HG03045 (cell line): ENCODE data around the gene KRT76.

Source experiments
- ATAC-seq: cut with Tn5 transposase; IDR thresholded peaks from one replicate; pipeline ENCODE4 v1.9.1; 2021; ENCODE audit warnings: mild to moderate bottlenecking, moderate library complexity; ENCODE audit not compliant: unreplicated experiment

The KRT76 gene

GRCh38 chr12:52787324-52788191, 10.4 kb upstream of the KRT76 start:
- no peak for ATAC-seq

GRCh38 chr12:52784909-52785308, 7.8 kb upstream of the KRT76 start:
- ATAC-seq, result no peak

- no peak for ATAC-seq
Observed at GRCh38 chr12:52783563-52784316, 6.6 kb upstream of the KRT76 start.

GRCh38 chr12:52782502-52782901, 5.4 kb upstream of the KRT76 start:
- no peak for ATAC-seq

- ATAC-seq, result no peak
Observed at GRCh38 chr12:52781399-52782082, 4.4 kb upstream of the KRT76 start.

GRCh38 chr12:52779914-52780313, 2.8 kb upstream of the KRT76 start:
- ATAC-seq, result no peak

GRCh38 chr12:52778833-52779232, 1.7 kb upstream of the KRT76 start:
- ATAC-seq, result no peak

- no peak for ATAC-seq
Observed at GRCh38 chr12:52777566-52777965, 421 bp upstream of the KRT76 start.

- no peak for ATAC-seq
Observed at GRCh38 chr12:52776435-52776834, 710 bp downstream of the KRT76 start.

GRCh38 chr12:52774629-52775250, 2.4 kb downstream of the KRT76 start:
- ATAC-seq, result no peak

- no peak for ATAC-seq
Observed at GRCh38 chr12:52772772-52773171, 4.4 kb downstream of the KRT76 start.

GRCh38 chr12:52772188-52772587, 5.0 kb downstream of the KRT76 start:
- no peak for ATAC-seq

GRCh38 chr12:52771505-52771904, 5.6 kb downstream of the KRT76 start:
- no peak for ATAC-seq

GRCh38 chr12:52771088-52771487, 6.1 kb downstream of the KRT76 start:
- ATAC-seq, result no peak

- no peak for ATAC-seq
Observed at GRCh38 chr12:52769946-52770345, 7.2 kb downstream of the KRT76 start.

- ATAC-seq, result no peak
Observed at GRCh38 chr12:52769354-52769753, 7.8 kb downstream of the KRT76 start.

GRCh38 chr12:52768479-52769200, 8.5 kb downstream of the KRT76 start:
- no peak for ATAC-seq

GRCh38 chr12:52767427-52767826, 9.7 kb downstream of the KRT76 start:
- no peak for ATAC-seq

- no peak for ATAC-seq
Observed at GRCh38 chr12:52767020-52767379, 10.1 kb downstream of the KRT76 start.

- no peak for ATAC-seq
Observed at GRCh38 chr12:52766351-52767019, 10.7 kb downstream of the KRT76 start.
